GM12873 (cell line): ENCODE results near the gene CCDC102A.

ENCODE experiments used
- CTCF ChIP-seq: IDR thresholded peaks from 2 replicates; pipeline ENCODE4 v1.5.1; 2012; ENCODE audit warnings: low read depth, mild to moderate bottlenecking, moderate library complexity, low read length, control low read depth; ENCODE audit not compliant: insufficient read depth; ENCODE audit errors: missing control alignments

CCDC102A gene

DNA sequence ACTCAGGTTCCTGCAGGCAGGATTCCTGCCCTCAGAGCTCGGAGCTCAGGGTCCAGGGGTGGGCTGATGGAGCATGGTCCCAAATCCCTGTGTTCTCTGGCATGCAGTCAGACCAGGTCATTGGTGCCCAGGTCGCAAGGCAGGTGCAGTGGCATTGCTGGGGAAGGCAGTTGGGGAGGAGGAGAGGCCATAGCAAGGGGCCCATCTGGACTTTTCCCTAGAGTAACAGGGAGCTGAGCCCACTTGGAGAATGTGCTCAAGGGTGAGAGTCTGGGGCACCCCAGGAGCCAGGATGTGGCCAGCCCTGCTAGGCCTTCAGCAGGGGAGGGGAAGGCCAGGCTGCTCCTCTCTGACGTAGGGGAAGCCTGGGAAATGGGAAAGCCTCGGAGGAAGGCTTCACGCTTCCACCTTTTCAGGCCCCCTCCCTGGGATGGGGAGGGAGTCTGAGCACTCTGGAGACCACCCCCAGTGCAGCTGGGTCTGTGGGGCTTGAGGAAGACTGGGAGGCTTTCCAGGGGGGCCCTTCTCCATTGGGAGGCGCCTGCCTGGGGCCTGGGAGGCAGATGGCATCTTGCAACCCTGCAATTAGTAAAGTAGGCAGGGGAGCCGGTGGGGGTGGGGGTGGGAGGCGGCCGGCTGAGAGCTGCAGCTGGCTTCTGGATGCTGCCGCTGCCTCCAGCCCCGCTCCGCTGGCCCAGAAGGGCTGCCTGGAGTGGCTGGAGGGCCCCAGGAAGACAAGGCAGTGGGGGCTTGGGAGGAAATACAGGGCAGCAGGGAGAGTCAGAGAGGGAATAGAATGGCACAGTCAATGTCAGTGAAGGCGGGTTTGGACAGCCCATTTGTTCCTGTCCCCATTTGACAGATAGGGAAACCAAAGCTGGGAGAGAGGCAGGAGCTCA lies 29.0 kb downstream of the CCDC102A start:
- no peak for TF ChIP-seq CTCF

DNA sequence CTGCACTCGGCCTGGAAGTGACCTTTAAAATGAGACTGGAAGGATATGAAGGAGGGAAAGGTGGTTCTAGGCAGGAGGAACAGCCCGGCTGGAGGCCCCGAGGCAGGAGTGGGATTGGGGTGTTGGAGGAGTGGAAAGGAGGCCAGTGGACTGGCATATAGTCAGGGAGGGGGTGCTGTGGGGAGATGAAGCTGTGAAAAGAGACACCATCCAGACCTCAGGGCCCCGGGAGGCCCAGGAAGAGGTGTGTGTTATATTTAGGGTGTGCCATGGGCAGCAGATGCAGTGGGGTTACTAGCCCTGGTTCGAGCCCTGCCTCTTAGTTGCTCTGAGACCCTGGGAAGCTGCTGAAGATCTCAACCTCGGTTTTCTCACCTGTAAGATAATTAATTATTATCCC lies 31.2 kb downstream of the CCDC102A start:
- no peak for TF ChIP-seq CTCF

- TF ChIP-seq CTCF: no peak
Observed at GRCh38 chr16:57504491-57504890, 31.9 kb downstream of the CCDC102A start.

DNA sequence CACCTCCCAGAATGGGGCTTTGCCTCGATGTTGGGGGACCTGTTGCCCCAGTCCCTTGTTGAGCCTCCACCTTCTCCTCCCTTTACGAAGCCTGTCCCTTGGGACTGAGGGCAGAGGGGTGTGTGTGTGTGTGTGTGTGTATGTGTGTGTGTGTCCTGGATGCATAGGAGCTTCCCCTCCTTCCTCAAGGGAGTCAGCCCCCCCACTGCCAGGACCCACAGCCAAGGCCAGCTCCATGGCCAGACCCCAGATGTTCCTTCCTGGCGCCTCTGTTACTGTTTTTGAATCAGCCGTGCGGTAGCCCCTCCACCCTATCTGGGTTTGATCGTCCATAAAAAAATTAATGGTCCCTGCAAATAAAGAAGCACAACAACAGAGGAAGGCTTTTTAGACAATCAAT lies 32.4 kb downstream of the CCDC102A start:
- TF ChIP-seq CTCF: no peak

GRCh38 chr16:57503366-57503765 lies 33.0 kb downstream of the CCDC102A start:
- TF ChIP-seq CTCF: no peak

DNA sequence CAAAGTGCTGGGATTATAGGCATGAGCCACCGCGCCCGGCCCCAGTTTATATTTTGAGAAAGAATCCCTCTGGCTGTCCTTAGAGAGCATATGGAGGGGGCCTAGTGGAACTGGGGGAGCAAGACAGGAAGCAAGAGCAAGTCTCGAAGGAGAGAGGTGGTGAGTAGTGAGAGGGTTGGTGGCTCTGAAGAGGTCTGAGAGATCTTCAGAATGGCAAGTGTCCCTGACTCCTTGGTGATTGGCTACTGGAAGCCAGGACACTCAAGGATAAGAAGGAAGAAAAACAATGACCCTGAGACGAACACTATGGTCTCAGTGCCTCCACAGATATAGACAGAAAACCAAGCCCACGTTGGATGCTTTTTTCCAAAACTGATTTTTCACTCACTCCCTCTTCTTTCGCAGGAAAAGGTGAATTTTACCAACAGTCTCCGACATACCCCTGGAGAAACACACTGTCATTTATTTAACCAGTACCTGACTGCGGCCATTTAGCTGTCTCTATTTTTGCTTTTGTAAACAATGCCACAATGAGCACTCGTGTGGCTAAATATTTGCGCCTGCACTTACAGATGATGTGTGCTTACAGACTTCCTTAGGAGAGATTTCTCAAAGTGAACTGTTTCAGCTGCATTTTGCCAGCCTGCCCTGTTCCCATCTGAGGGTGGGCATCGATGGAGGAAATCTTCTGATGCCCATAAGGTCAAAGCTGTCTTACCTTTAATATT lies 34.2 kb downstream of the CCDC102A start:
- TF ChIP-seq CTCF: no peak

- no peak for TF ChIP-seq CTCF
Observed at GRCh38 chr16:57501492-57501891, 34.9 kb downstream of the CCDC102A start.
